CD4-positive, alpha-beta T cell (primary cell): ENCODE results near the gene HLCS. TPM values are rescaled to one million over a fixed set of nuclear protein-coding genes. Genes with fewer than 3 reads are reported as not detected.

Experiments
- ATAC-seq: fragments of 200-7000 bp; cut with Tn5 transposase; one replicate; pipeline ENCODE4 v1.10.0; 2022; ENCODE audit warnings: mild to moderate bottlenecking; ENCODE audit not compliant: poor library complexity
- CTCF ChIA-PET: fragments of 350-600 bp; sonication (Branson Sonifier 250); formaldehyde crosslinking; loops from one replicate; lab custom pipeline; 2021; ENCODE audit warnings: antibody characterized with exemption, inconsistent platforms; lab: Charles Lee
- POLR2A ChIA-PET: fragments of 350-600 bp; sonication (Branson Sonifier 250); formaldehyde crosslinking; loops from one replicate; lab custom pipeline; 2021; ENCODE audit warnings: antibody characterized with exemption, inconsistent platforms; lab: Charles Lee
- DNase-seq, 14 experiments: peaks; one replicate each; pipeline ENCODE4 v3.0.0-alpha.2; 2013 to 2020; ENCODE audit warnings: mixed read lengths in 2 of 14
- H3K27ac ChIP-seq, 2 donors: one replicate each; pipeline versions ENCODE4 v1.5.1 to v1.7.0; 2013; ENCODE audit warnings: low read length in 2 of 2, low read depth in 1 of 2, mild to moderate bottlenecking in 1 of 2
- H3K27me3 ChIP-seq, 2 experiments: 1 replicate in 1 of 2; 2 replicates in 1 of 2; pipeline versions ENCODE4 v1.6.1 to v1.7.0; 2013; ENCODE audit warnings: low read length in 2 of 2, control low read depth in 1 of 2, mild to moderate bottlenecking in 1 of 2, moderate library complexity in 1 of 2; ENCODE audit not compliant: insufficient read depth in 2 of 2, control insufficient read depth in 1 of 2
- H3K36me3 ChIP-seq: one replicate; pipeline ENCODE4 v1.6.1; 2013; ENCODE audit warnings: low read length, control low read depth; ENCODE audit not compliant: insufficient read depth
- H3K4me1 ChIP-seq: one replicate; pipeline ENCODE4 v1.6.1; 2013; ENCODE audit warnings: low read length, control low read depth; ENCODE audit not compliant: insufficient read depth
- H3K4me3 ChIP-seq: one replicate; pipeline ENCODE4 v1.5.1; 2013; ENCODE audit warnings: mild to moderate bottlenecking, low read length, moderate library complexity
- H3K9me3 ChIP-seq, 2 experiments: 1 replicate in 1 of 2; 2 replicates in 1 of 2; pipeline versions ENCODE4 v1.6.1 to v1.7.0; 2013; ENCODE audit warnings: low read length in 2 of 2, mild to moderate bottlenecking in 2 of 2, control low read depth in 1 of 2, moderate library complexity in 1 of 2; ENCODE audit not compliant: control insufficient read depth in 1 of 2, insufficient read depth in 1 of 2
- H3K27ac Mint-ChIP-seq: one replicate; pipeline ENCODE4 v1.8.0; 2020; ENCODE audit warnings: mixed read lengths
- H3K27me3 Mint-ChIP-seq: one replicate; pipeline ENCODE4 v1.8.0; 2021; ENCODE audit warnings: mixed read lengths
- H3K36me3 Mint-ChIP-seq: one replicate; pipeline ENCODE4 v1.8.0; 2021; ENCODE audit warnings: low read depth, mixed read lengths
- H3K4me1 Mint-ChIP-seq: one replicate; pipeline ENCODE4 v1.8.0; 2021; ENCODE audit warnings: low read depth, mixed read lengths
- H3K4me3 Mint-ChIP-seq: one replicate; pipeline ENCODE4 v1.8.0; 2020; ENCODE audit warnings: mild to moderate bottlenecking, mixed read lengths
- H3K9me3 Mint-ChIP-seq: one replicate; pipeline ENCODE4 v1.8.0; 2020; ENCODE audit warnings: mixed read lengths
- intact Hi-C, 2 experiments: fragments of 100-400 bp; cut with DNase I in 1 of 2; cut with micrococcal nuclease in 1 of 2; formaldehyde crosslinking; loops; one replicate each; pipeline versions ENCODE4 v1.15.1 to v1.9.0; 2023 to 2025; cut with DNase I, micrococcal nuclease
- total RNA-seq, 174 experiments: library from RNA in 2 of 174; stranded (reverse) in 2 of 174; gene quantifications; one replicate each; pipeline ENCODE4 v1.2.3 and lab custom pipeline; 2021 to 2026
- TF ChIP-seq, protein P1 (sequence below): fragments of 200-600 bp; IDR thresholded peaks from one replicate; pipeline ENCODE4 v1.8.0; 2022; ENCODE audit warnings: antibody characterized with exemption, mild to moderate bottlenecking

The HLCS gene
- total RNA-seq, 2 experiments from 2014 or later = 8.1 to 10.0 TPM

DNA sequence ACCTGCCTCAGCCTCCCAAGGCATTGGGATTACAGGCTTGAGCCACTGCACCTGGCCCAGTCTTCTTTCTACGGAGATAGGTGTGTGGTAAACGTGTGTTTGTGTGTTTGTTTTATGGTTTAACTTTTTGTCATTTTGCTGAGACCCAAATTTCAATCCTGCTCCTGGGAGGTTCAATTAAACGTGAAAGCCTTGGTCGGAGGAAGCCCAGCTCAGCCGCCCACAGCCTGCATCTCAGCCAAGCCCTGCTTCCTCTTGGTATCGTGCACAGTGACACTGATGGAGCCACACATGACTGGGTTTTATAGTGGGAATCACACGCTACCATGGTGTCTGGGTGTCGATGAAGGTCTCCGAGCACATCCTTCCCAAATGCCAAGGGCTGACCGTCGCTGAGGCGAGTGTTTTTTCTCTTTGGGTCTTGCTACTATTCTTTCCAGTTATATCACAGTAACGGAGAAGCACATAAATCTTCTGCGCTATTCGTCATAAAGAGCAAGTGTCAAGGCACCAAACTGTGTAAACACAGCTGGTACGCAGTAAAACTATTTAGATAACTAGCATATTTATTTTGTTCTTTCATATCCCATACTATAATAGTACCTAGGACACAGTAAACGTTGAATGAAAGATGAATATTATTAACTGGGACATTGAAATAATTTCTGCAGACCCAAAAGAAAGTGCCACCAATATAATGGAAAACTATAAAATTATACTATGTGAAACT lies 39.3 kb downstream of the HLCS start:
- no peak overlapping the region for H3K27ac Mint-ChIP-seq
- Histone ChIP-seq H3K4me3 (no peak overlapping the region), H3K27ac (no peak overlapping the region), H3K9me3 (no peaks in the 10 kb centered on the region), H3K4me1 (no peaks in the 10 kb centered on the region), H3K27me3 (no peaks in the 10 kb centered on the region), H3K36me3 (peaks cover 12% of the 10 kb centered on the region)
- peaks cover 8% of the 10 kb centered on the region for H3K4me1 Mint-ChIP-seq
- no peak overlapping the region for H3K4me3 Mint-ChIP-seq
- DNase-seq (no peak), ATAC-seq (no peak)
- intact Hi-C loops = loop anchor here (1.0 to 10.0 kb wide), 5 partner anchors 295 to 785 kb away; no protein-coding TSS in a partner anchor
- no peaks in the 10 kb centered on the region for H3K27me3 Mint-ChIP-seq
- CTCF ChIA-PET = interaction anchor here (0.6 to 1.3 kb wide), 5 partner anchors 10 to 419 kb away, joined by 3 to 5 read pairs (median 3); no protein-coding TSS in a partner anchor
- no peaks in the 10 kb centered on the region for H3K9me3 Mint-ChIP-seq
- POLR2A ChIA-PET = no interaction called here
- TF ChIP-seq, protein P1, sequence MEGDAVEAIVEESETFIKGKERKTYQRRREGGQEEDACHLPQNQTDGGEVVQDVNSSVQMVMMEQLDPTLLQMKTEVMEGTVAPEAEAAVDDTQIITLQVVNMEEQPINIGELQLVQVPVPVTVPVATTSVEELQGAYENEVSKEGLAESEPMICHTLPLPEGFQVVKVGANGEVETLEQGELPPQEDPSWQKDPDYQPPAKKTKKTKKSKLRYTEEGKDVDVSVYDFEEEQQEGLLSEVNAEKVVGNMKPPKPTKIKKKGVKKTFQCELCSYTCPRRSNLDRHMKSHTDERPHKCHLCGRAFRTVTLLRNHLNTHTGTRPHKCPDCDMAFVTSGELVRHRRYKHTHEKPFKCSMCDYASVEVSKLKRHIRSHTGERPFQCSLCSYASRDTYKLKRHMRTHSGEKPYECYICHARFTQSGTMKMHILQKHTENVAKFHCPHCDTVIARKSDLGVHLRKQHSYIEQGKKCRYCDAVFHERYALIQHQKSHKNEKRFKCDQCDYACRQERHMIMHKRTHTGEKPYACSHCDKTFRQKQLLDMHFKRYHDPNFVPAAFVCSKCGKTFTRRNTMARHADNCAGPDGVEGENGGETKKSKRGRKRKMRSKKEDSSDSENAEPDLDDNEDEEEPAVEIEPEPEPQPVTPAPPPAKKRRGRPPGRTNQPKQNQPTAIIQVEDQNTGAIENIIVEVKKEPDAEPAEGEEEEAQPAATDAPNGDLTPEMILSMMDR = no peak
- H3K36me3 Mint-ChIP-seq = peaks cover 23% of the 10 kb centered on the region

DNA sequence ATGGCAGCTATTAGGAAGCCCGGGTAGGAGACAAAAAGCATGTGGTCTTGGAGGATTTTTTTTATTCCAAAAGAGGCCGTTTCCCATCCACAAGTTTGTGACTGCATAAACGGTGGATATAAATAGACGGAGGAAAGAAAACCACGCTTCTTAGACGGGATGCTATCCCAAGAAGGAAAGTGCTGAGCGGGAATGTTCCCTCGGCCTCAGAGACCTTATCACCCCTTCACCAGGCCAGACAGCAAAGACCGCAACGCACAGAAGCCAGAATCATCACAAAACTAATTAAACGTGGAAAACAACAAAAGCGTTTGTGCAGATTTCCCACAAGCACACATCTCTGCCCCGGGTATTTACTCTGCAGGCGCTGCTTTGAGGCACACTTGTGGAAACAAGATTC lies 43.2 kb downstream of the HLCS start:
- Mint-ChIP-seq H3K36me3 (peaks cover 17% of the 10 kb centered on the region), H3K9me3 (no peaks in the 10 kb centered on the region), H3K4me3 (no peak overlapping the region), H3K27ac (no peak overlapping the region), H3K4me1 (peaks cover 8% of the 10 kb centered on the region), H3K27me3 (no peaks in the 10 kb centered on the region)
- DNase-seq (no peak), ATAC-seq (no peak)
- H3K4me1 ChIP-seq = no peaks in the 10 kb centered on the region
- intact Hi-C loops = loop anchor here in 1 of 2 experiments (10.0 kb wide), 1 partner anchor 498 kb away; no protein-coding TSS in a partner anchor
- TF ChIP-seq, protein P1 = no peak
- no peak overlapping the region for H3K27ac ChIP-seq
- no peaks in the 10 kb centered on the region for H3K9me3 ChIP-seq
- ChIA-PET POLR2A (no interaction called here), CTCF (no interaction called here)
- no peak overlapping the region for H3K4me3 ChIP-seq
- no peaks in the 10 kb centered on the region for H3K27me3 ChIP-seq
- peaks cover 7% of the 10 kb centered on the region for H3K36me3 ChIP-seq

DNA sequence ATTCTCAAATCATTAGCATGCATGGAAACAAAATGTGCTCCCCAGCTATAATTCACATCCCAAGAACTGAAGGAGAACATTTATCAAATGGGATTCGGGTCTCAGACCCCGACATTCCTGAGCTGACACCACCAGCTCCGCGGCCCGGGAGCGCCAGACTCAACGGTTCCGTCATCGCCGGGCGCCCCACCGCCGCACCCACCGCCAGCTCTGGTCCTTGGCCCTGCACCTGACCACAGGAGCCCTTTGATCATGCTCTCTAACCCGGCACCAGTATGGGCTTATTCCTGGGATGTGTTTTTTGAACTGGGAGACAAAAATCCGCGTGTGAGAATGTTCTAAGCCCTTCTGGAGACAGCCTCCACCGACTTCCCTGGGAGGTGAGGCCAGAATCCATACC lies 43.6 kb downstream of the HLCS start:
- no peaks in the 10 kb centered on the region for H3K9me3 ChIP-seq
- peaks cover 8% of the 10 kb centered on the region for H3K4me1 Mint-ChIP-seq
- TF ChIP-seq, protein P1 = no peak
- H3K27ac Mint-ChIP-seq = no peak overlapping the region
- CTCF ChIA-PET = no interaction called here
- intact Hi-C loops = loop anchor here in 1 of 2 experiments (10.0 kb wide), 1 partner anchor 498 kb away; no protein-coding TSS in a partner anchor
- H3K27me3 ChIP-seq = no peaks in the 10 kb centered on the region
- peaks cover 7% of the 10 kb centered on the region for H3K36me3 ChIP-seq
- no peak overlapping the region for H3K27ac ChIP-seq
- no peaks in the 10 kb centered on the region for H3K27me3 Mint-ChIP-seq
- DNase-seq (no peak), ATAC-seq (no peak)
- H3K36me3 Mint-ChIP-seq = peaks cover 16% of the 10 kb centered on the region
- H3K4me1 ChIP-seq = no peaks in the 10 kb centered on the region
- H3K9me3 Mint-ChIP-seq = no peaks in the 10 kb centered on the region
- POLR2A ChIA-PET = no interaction called here
- no peak overlapping the region for H3K4me3 Mint-ChIP-seq
- H3K4me3 ChIP-seq = no peak overlapping the region
